Lung (tissue), 12 donors: ENCODE data around the gene CELSR1. TPM values are rescaled to one million over a fixed set of nuclear protein-coding genes. Genes with fewer than 3 reads are reported as not detected.

Experiments used
- ATAC-seq: fragments of 200-7000 bp; cut with Tn5 transposase; one replicate; pipeline ENCODE4 v1.9.1; 2020; ENCODE audit warnings: moderate number of reproducible peaks; ENCODE audit not compliant: insufficient read depth, low FRiP score
- DNase-seq, 3 donors: peaks; one replicate each; pipeline ENCODE4 v3.0.0-alpha.2; 2013 to 2017
- H3K27ac ChIP-seq, 2 donors: one replicate each; pipeline ENCODE4 v1.5.1; 2013; ENCODE audit warnings: mild to moderate bottlenecking in 2 of 2, moderate library complexity in 2 of 2, control low read depth in 1 of 2, inconsistent platforms in 1 of 2, low read depth in 1 of 2, low read length in 1 of 2
- H3K27me3 ChIP-seq, 3 donors: one replicate each; pipeline ENCODE4 v1.5.1; 2013; ENCODE audit warnings: low read length in 2 of 3; ENCODE audit not compliant: control insufficient read depth in 3 of 3, insufficient read depth in 3 of 3
- H3K36me3 ChIP-seq, 4 donors: one replicate each; pipeline ENCODE4 v1.5.1; 2013; ENCODE audit warnings: low read length in 4 of 4, mild to moderate bottlenecking in 1 of 4, moderate library complexity in 1 of 4; ENCODE audit not compliant: control insufficient read depth in 4 of 4, insufficient read depth in 4 of 4
- H3K4me1 ChIP-seq, 5 donors: one replicate each; pipeline ENCODE4 v1.5.1; 2013; ENCODE audit warnings: low read length in 5 of 5, mild to moderate bottlenecking in 2 of 5, moderate library complexity in 1 of 5; ENCODE audit not compliant: control insufficient read depth in 5 of 5, insufficient read depth in 5 of 5
- H3K4me3 ChIP-seq: one replicate; pipeline ENCODE4 v1.5.1; 2013; ENCODE audit warnings: mild to moderate bottlenecking, control low read depth, moderate library complexity
- H3K9ac ChIP-seq, 2 donors: one replicate each; pipeline ENCODE4 v1.5.1; 2013; ENCODE audit warnings: low read length in 2 of 2, control low read depth in 1 of 2; ENCODE audit not compliant: insufficient read depth in 1 of 2
- H3K9me3 ChIP-seq, 4 donors: one replicate each; pipeline ENCODE4 v1.5.1; 2013; ENCODE audit warnings: low read length in 3 of 4, mild to moderate bottlenecking in 1 of 4, moderate library complexity in 1 of 4; ENCODE audit not compliant: control insufficient read depth in 4 of 4, insufficient read depth in 3 of 4
- CTCF ChIP-seq: IDR thresholded peaks from 2 replicates; pipeline ENCODE4 v1.5.1; 2012; ENCODE audit warnings: mild to moderate bottlenecking; ENCODE audit errors: control extremely low read depth, extremely low read depth
- WGBS, 2 donors: extraction: QIAGEN DNeasy Blood & Tissue Kit; methylation state at CpG; one replicate each; pipeline ENCODE4 v1.1.7; 2013; 5-methylcytosine and 5-hydroxymethylcytosine counted together
- polyA plus RNA-seq, 2 donors: library from polyadenylated mRNA; stranded (reverse); fragments of 200-250 nt; gene quantifications; one replicate each; pipeline ENCODE4 v1.2.1, GENCODE V29; 2013
- total RNA-seq, 2 donors: library from RNA; depleted of rRNA in 1 of 2; stranded (reverse); fragments of >200 nt in 1 of 2; gene quantifications; one replicate each; pipeline ENCODE4 v1.2.1, GENCODE V29; 2014 to 2021
- donor health status: control.
- donor health status: control.
- donor health status: Bipolar disorder and iron deficiency.
- donor health status: healthy.
- donor health status: DM: yes; HTN: yes; CAD: no.

The CELSR1 gene
- total and polyA plus RNA-seq, 4 donors: 14.0 to 65.9 (median 32.7) TPM

GRCh38 chr22:46381731-46382130, 155.7 kb downstream of the CELSR1 start:
- Histone ChIP-seq H3K36me3 (no peaks in the 10 kb centered on the region), H3K4me3 (no peak overlapping the region), H3K27ac (no peak overlapping the region), H3K27me3 (peaks cover 0 to 2% (median 0%) of the 10 kb centered on the region in 3 donors), H3K9me3 (peaks cover 0 to 2% (median 0%) of the 10 kb centered on the region in 4 donors), H3K9ac (no peak overlapping the region), H3K4me1 (peaks cover 3 to 14% (median 5%) of the 10 kb centered on the region in 5 donors)
- DNase-seq: no peak
- TF ChIP-seq CTCF: no peak
- WGBS, 2 donors: 94% methylated on average over 27 of the region's 27 CpGs
- no peak for ATAC-seq

GRCh38 chr22:46381142-46381541, 156.3 kb downstream of the CELSR1 start:
- peaks cover 0 to 2% (median 0%) of the 10 kb centered on the region in 4 donors for H3K9me3 ChIP-seq
- ATAC-seq (no peak), DNase-seq (no peak)
- no peak overlapping the region for H3K27ac ChIP-seq
- peaks cover 0 to 2% (median 0%) of the 10 kb centered on the region in 3 donors for H3K27me3 ChIP-seq
- no peaks in the 10 kb centered on the region for H3K36me3 ChIP-seq
- H3K4me1 ChIP-seq: peaks cover 3 to 14% (median 5%) of the 10 kb centered on the region in 5 donors
- H3K9ac ChIP-seq: no peak overlapping the region
- 63 to 76% methylated on average over 5 of the region's 5 CpGs for WGBS, 2 donors
- H3K4me3 ChIP-seq: no peak overlapping the region
- no peak for TF ChIP-seq CTCF

DNA sequence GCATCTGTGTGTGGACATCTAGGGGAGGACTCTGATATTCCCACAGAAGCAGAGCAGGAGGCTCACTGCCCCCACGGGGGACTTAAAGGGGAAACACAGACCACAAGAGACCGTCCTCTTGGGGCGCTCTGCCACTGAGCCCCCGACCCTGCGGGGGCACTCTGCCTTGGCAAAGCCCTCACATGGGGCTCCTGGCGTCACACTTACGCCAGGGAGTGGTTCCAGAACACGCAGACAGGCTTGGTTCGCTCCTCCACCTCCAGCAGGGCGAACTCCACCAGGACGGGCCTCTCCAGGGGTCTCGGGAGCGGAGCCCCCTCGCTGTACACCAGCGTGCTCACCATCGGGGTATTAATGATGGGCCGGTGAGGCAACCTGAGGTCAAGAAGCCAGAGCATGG, 156.8 kb downstream of the CELSR1 start:
- Histone ChIP-seq H3K27me3 (peaks cover 0 to 2% (median 0%) of the 10 kb centered on the region in 3 donors), H3K4me3 (no peak overlapping the region), H3K36me3 (no peaks in the 10 kb centered on the region), H3K4me1 (peaks cover 3 to 14% (median 5%) of the 10 kb centered on the region in 5 donors), H3K9ac (no peak overlapping the region), H3K27ac (no peak overlapping the region), H3K9me3 (peaks cover 0 to 2% (median 0%) of the 10 kb centered on the region in 4 donors)
- ATAC-seq (no peak), DNase-seq (no peak)
- no peak for TF ChIP-seq CTCF
- 89 to 90% methylated on average over 17 of the region's 17 CpGs for WGBS, 2 donors

DNA sequence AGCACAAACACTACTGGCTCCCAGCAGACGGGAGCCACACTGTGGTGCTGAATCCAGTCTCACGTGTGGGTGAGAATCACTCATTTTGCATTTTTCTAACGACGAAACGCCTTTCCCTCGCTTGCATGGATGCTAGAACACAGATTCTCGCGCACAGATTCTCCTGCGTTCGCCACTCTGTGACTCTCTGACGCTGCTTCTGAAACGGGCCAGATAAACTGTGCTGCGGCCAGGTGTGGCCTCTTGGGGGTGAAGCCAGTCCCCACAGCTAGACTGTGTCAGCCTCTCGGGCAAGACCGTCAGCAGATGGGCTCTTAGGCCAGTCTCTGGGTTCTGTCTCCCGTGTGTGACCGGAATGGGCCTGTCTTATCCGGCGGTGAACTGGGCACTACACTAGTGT, 157.4 kb downstream of the CELSR1 start:
- ATAC-seq (no peak), DNase-seq (no peak)
- no peak for TF ChIP-seq CTCF
- Histone ChIP-seq H3K9ac (peak overlapping the region in 1 of 2 donors; percentile 17), H3K36me3 (no peaks in the 10 kb centered on the region), H3K4me3 (no peak overlapping the region), H3K9me3 (peaks cover 0 to 3% (median 0%) of the 10 kb centered on the region in 4 donors), H3K27me3 (peaks cover 0 to 2% (median 0%) of the 10 kb centered on the region in 3 donors), H3K27ac (no peak overlapping the region), H3K4me1 (peaks cover 3 to 14% (median 5%) of the 10 kb centered on the region in 5 donors)
- 79 to 88% methylated on average over 19 of the region's 19 CpGs for WGBS, 2 donors
